ENCODE results near the gene TBC1D21.

Gene TBC1D21

DNA sequence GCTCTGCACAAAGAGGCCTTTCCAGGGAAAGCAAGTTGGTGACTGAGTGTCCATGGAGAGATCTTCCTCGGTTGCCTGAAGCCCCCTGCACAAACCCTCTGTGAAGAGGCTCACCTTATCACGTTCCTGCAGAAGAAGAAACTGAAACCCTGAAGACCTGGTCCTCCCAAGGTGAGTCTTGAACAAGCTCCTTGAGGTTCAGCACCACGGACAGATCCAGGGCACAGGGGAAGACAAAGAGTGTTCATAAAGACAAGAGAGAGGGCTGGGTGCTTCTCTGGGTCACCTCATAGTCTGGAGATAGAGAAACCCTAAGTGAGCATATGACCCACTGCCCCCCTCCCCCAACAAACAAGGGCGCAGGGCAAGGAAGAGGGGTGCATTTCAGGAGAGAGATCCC lies 21.7 kb upstream of the TBC1D21 start:
- DNase-seq (ENCODE audit: low spot score in 2 of 2) (peak; percentile 10 to 62), ATAC-seq (no peak)
- no peaks in the 10 kb centered on the region for H3K36me3 Mint-ChIP-seq
- H3K4me1 Mint-ChIP-seq, result no peaks in the 10 kb centered on the region
- H3K4me3 Mint-ChIP-seq, result no peak overlapping the region
- no peak overlapping the region for H3K27ac Mint-ChIP-seq
- H3K9me3 Mint-ChIP-seq, result peaks cover 3% of the 10 kb centered on the region

DNA sequence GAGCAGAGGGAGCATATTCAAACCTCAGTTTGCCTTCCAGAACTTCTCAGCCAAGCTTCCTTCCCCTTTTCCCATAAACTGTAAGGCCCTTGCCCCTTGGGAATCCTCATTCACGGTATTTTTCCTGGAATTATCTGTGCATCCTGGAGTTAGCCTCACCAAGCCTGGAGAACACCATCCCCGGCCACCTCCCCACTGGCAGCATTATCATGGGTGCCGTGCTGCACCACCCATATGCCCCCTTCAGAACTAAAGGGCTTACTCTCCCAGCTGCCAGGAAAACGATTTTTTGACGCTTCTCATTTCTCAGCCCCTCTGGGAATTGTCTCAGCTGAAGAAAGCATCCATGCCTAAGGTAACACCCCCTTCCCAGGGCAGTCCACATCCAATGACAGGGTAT lies 20.9 kb upstream of the TBC1D21 start:
- DNase-seq (ENCODE audit: low spot score in 2 of 2) (no peak), ATAC-seq (no peak)
- H3K9me3 Mint-ChIP-seq, result peaks cover 3% of the 10 kb centered on the region
- no peak overlapping the region for H3K4me3 Mint-ChIP-seq
- no peaks in the 10 kb centered on the region for H3K4me1 Mint-ChIP-seq
- no peak overlapping the region for H3K27ac Mint-ChIP-seq
- no peaks in the 10 kb centered on the region for H3K36me3 Mint-ChIP-seq

DNA sequence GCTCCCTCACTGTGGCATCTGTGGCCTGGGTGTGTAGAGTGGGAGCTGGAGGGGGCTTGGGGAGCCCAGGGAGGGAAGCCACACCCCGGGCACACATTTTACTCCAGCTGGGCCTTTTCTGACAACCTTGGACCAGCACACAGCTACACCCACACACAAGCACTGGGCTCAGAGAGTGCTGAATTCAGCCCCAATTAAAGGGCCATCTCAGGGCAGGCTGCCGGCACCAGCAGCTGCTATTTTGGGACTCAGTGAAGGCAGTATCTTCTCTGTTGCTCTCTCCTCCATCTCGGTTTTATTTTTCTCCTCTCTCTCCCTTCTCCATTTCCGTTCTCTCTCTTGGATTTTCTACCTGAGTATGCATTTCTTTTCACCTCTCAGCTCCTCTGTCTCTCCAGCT lies 19.1 kb upstream of the TBC1D21 start:
- Mint-ChIP-seq H3K4me1 (no peaks in the 10 kb centered on the region), H3K4me3 (no peak overlapping the region), H3K36me3 (no peaks in the 10 kb centered on the region), H3K9me3 (peaks cover 3% of the 10 kb centered on the region), H3K27ac (no peak overlapping the region)
- DNase-seq (ENCODE audit: low spot score in 2 of 2) (no peak), ATAC-seq (no peak)

DNA sequence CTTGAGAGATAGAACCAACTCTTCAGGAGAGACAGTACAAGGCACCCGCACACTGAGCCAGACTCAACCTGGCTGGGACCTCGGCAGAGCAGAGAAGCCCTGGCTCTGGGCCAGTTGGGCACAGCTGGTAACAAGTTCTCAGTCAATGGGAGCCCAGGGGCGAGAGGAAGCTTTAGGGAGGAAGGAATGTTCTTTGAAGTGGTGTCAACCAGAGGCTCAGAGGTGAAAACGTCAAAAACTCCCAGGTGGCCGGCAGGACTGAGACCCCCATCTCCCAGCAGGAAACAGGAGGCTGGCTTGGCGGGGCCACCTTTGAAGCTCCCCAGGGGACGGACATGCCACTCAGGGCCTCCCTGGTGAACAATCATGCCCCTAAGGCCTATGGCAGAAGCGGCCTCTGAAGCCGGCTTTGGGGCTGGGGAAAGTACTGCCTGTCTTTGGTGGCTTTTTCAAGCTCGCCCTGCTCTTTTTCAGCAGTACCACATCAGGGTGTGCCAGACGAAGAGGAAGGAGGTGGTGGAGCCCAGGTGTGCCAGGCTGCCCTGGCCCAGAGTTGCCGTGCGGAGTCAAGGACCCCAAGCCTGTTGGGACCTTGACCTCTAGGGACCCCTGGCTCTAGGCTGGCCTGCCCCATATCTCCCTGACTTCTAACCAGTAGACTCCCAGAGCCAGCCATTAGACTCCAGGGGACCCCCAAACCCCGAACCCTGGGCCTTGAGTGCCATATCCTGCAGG lies 16.7 kb upstream of the TBC1D21 start:
- H3K4me1 Mint-ChIP-seq, result no peaks in the 10 kb centered on the region
- peaks cover 3% of the 10 kb centered on the region for H3K9me3 Mint-ChIP-seq
- ATAC-seq (no peak), DNase-seq (ENCODE audit: low spot score in 2 of 2) (no peak)
- H3K4me3 Mint-ChIP-seq, result no peak overlapping the region
- H3K36me3 Mint-ChIP-seq, result no peaks in the 10 kb centered on the region
- no peak overlapping the region for H3K27ac Mint-ChIP-seq

GRCh38 chr15:73857193-73857920 lies 16.0 kb upstream of the TBC1D21 start:
- no peak overlapping the region for H3K27ac Mint-ChIP-seq
- H3K4me1 Mint-ChIP-seq, result no peaks in the 10 kb centered on the region
- ATAC-seq, result no peak
- DNase-seq (ENCODE audit: low spot score in 2 of 2), result no peak
- H3K9me3 Mint-ChIP-seq, result peaks cover 3% of the 10 kb centered on the region
- H3K36me3 Mint-ChIP-seq, result no peaks in the 10 kb centered on the region
- H3K4me3 Mint-ChIP-seq, result no peak overlapping the region

GRCh38 chr15:73858062-73858461 lies 15.3 kb upstream of the TBC1D21 start:
- peaks cover 3% of the 10 kb centered on the region for H3K9me3 Mint-ChIP-seq

DNA sequence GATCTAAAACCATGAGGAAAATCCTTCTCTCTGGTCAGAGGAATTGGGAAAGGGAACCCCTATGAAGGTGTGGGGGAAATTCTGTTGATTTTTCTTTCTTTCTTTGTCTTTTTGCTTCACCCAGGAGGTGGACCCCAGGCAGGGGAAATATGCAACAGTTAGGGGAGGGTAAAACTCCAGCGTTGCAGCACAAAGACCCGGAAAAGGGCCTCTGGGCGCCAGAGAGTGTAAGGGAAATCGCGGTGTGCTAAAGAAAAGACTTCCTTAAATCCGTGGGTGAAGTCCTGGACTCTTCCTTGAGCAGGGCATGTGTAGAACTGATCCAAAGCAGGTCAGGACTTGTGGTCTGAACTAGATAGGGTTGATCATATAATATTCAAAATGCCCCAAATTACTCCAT lies 11.1 kb upstream of the TBC1D21 start:
- ATAC-seq (no peak), DNase-seq (ENCODE audit: low spot score in 2 of 2) (no peak)
- Mint-ChIP-seq H3K27ac (no peak overlapping the region), H3K9me3 (peaks cover 3% of the 10 kb centered on the region), H3K36me3 (no peaks in the 10 kb centered on the region), H3K4me1 (no peaks in the 10 kb centered on the region), H3K4me3 (no peak overlapping the region)

More at GRCh38 chr15:73858062-73858461, 15.3 kb upstream of the TBC1D21 start:
- no peak for ATAC-seq
- Mint-ChIP-seq H3K4me1 (no peaks in the 10 kb centered on the region), H3K27ac (no peak overlapping the region), H3K36me3 (no peaks in the 10 kb centered on the region), H3K4me3 (no peak overlapping the region)
- DNase-seq (ENCODE audit: low spot score in 2 of 2), result no peak

DNA sequence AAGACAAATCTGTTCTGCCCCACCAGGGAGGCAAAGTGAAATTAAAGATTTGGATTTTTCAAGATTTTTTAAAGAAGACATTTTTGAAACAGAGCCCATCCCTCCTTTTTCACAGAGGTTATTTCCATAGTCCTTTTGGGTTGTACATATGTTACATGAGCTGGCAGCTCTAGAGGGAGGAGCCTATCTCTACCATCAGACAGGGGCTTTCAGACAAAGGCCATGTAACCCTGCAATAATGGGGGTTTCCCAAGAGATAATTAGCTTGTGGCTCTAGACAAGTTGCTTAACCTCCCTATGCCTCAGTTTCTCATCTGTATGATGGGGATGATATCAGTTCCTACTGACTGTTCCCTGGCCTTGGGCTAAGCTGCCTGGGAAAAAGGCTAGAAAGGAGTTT lies 8.0 kb upstream of the TBC1D21 start:
- no peaks in the 10 kb centered on the region for H3K36me3 Mint-ChIP-seq
- H3K9me3 Mint-ChIP-seq, result peaks cover 3% of the 10 kb centered on the region
- ATAC-seq, result no peak
- H3K4me3 Mint-ChIP-seq, result no peak overlapping the region
- no peak for DNase-seq (ENCODE audit: low spot score in 2 of 2)
- no peak overlapping the region for H3K27ac Mint-ChIP-seq
- H3K4me1 Mint-ChIP-seq, result no peaks in the 10 kb centered on the region

DNA sequence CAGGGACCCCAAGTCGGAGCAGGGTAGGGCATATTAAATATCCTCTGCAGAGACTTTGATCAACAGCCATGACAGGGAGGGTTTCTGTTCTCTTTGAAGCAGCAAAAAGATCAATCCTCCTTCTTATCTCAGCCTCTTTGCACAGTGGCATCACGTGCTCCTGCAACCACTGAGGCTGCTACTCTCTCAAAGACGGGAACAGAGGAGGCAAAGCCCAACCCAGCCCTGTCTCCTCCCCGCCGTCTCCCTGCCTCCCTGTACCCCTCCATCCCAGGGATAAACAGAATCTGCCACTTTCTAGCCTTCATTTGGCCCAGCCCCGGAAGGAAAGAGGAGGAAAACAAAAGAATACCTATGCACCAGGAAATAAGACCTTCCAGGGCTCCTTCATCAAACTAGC lies 7.5 kb upstream of the TBC1D21 start:
- DNase-seq (ENCODE audit: low spot score in 2 of 2), result no peak
- no peak overlapping the region for H3K4me3 Mint-ChIP-seq
- ATAC-seq, result no peak

GRCh38 chr15:73866481-73866880 lies 6.9 kb upstream of the TBC1D21 start:
- Mint-ChIP-seq H3K4me3 (no peak overlapping the region), H3K36me3 (no peaks in the 10 kb centered on the region), H3K4me1 (no peaks in the 10 kb centered on the region), H3K9me3 (peaks cover 3% of the 10 kb centered on the region), H3K27ac (no peak overlapping the region)
- DNase-seq (ENCODE audit: low spot score in 2 of 2) (no peak), ATAC-seq (no peak)

More for the DNA sequence above, 7.5 kb upstream of the TBC1D21 start:
- Mint-ChIP-seq H3K27ac (no peak overlapping the region), H3K36me3 (no peaks in the 10 kb centered on the region), H3K9me3 (peaks cover 3% of the 10 kb centered on the region), H3K4me1 (no peaks in the 10 kb centered on the region)

DNA sequence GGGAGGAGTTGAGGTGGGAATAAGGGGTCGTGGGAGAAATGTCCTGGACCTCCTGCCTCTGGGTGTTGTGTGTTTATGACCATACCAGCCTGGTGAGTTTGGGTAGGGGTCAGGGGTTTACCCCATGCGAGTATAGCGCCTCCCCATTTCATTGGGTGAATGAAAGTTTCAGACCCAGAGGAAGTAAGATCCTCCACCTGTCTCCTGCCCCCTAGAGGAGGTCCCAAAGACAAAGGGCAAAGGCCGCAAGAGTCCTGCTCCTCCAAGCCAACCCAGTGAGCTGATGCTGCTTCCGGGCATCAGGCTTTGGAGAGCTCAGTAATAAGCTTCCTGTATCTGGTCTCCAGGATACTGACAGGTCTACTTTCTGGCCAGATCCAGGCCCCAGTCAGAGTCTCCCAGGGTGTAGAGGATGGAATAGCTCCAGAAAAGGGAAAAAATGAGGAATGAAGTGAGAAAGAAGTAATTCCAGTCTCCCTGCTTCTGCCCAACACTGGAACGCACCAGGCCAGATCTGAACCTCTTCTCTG lies 6.4 kb upstream of the TBC1D21 start:
- no peak for DNase-seq (ENCODE audit: low spot score in 2 of 2)
- ATAC-seq, result no peak
- Mint-ChIP-seq H3K4me3 (no peak overlapping the region), H3K27ac (no peak overlapping the region), H3K4me1 (no peaks in the 10 kb centered on the region), H3K36me3 (no peaks in the 10 kb centered on the region), H3K9me3 (peaks cover 3% of the 10 kb centered on the region)

DNA sequence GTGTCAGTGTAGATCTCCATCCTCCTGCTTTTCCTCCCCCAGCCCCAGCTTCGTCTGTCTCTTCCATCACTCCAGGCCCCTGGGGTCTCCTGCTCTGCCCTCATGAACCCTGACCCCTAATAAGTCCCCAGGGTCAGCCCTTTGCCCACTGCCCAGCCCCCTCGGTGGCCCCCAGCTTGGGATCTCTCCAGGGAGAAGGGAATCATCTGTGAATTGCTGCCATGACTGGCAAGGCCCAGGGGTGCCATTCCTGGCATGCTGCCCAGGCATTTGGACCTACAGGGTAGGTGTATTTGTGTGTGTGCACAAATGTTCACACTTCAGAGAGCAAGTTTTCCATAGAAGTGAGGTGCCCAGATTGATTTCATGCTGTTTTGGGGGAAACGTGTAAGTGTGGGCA lies 5.9 kb upstream of the TBC1D21 start:
- Mint-ChIP-seq H3K9me3 (peaks cover 3% of the 10 kb centered on the region), H3K27ac (no peak overlapping the region), H3K4me3 (no peak overlapping the region), H3K4me1 (no peaks in the 10 kb centered on the region), H3K36me3 (no peaks in the 10 kb centered on the region)
- DNase-seq (ENCODE audit: low spot score in 2 of 2) (no peak), ATAC-seq (no peak)

GRCh38 chr15:73867956-73868355 lies 5.4 kb upstream of the TBC1D21 start:
- ATAC-seq (no peak), DNase-seq (ENCODE audit: low spot score in 2 of 2) (no peak)
- peaks cover 3% of the 10 kb centered on the region for H3K9me3 Mint-ChIP-seq
- H3K36me3 Mint-ChIP-seq, result no peaks in the 10 kb centered on the region
- no peak overlapping the region for H3K4me3 Mint-ChIP-seq
- H3K4me1 Mint-ChIP-seq, result no peaks in the 10 kb centered on the region
- H3K27ac Mint-ChIP-seq, result no peak overlapping the region

DNA sequence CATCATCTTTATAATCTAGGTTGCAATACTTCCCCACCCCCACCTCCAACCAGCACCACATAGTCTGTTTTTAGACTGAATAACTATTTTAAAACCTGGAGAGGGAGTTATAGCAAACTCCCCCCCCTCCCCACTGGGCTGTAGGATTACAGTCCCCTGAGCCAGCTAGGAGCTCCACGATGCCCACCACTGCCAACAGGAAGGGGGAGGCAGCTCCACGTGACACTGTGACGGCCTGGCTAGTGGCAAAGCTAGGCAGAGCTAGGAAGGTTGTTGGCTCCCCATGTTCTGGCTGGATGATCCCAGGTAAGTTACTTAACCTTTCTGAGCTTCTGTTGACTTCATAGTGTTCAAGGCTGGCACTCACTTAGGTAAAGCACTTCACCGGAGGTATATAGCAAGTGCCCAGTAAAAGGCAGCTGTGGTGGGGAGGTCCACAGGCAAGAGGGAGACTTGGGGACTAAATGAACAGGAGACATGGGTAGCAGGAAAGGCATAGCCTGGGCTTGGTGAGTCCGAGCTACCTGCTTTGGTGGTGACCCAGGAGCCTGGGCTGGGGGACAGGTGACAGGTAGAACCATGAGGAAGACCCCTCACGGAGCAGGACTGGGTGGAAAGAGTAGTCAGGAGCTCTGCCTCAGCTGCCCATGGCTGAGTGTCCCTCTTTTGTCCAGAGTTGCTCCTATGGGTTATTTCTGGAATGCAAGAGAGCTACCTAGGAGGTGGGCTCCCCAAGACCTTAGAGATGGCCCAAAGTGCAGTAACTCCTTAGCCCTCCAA lies 4.0 kb upstream of the TBC1D21 start:
- H3K4me3 Mint-ChIP-seq, result no peak overlapping the region

GRCh38 chr15:73870700-73871408 lies 2.5 kb upstream of the TBC1D21 start:
- no peak for ATAC-seq
- no peaks in the 10 kb centered on the region for H3K9me3 Mint-ChIP-seq
- no peak overlapping the region for H3K27ac Mint-ChIP-seq
- no peak overlapping the region for H3K4me3 Mint-ChIP-seq
- no peak for DNase-seq (ENCODE audit: low spot score in 2 of 2)
- H3K4me1 Mint-ChIP-seq, result no peaks in the 10 kb centered on the region
- H3K36me3 Mint-ChIP-seq, result no peaks in the 10 kb centered on the region

More for the DNA sequence above, 4.0 kb upstream of the TBC1D21 start:
- no peak overlapping the region for H3K27ac Mint-ChIP-seq
- ATAC-seq (no peak), DNase-seq (ENCODE audit: low spot score in 2 of 2) (no peak)
- H3K9me3 Mint-ChIP-seq, result no peaks in the 10 kb centered on the region
- no peaks in the 10 kb centered on the region for H3K4me1 Mint-ChIP-seq
- no peaks in the 10 kb centered on the region for H3K36me3 Mint-ChIP-seq
